ENCODE data around the gene PCIF1.
"Not testable (repeated sequence)": the region's sequence is repeated elsewhere in the genome, so short reads cannot be mapped to it uniquely, and the experiment has no call there.

DNA sequence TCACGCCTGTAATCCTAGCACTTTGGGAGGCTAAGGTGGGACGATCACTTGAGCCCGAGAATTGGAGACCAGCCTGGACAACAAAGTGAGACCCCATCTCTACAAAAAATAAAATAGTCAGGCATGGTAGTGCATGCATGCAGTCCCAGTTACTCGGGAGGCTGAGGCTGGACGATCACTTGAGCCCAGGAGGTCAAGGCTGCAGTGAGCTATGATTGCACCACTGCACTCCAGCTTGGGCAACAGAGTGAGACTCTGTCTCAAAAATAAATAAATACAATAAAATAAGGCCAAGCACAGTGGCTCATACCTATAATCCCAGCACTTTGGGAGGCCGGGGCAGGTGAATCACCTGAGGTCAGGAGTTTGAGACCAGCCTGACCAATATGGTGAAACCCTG lies 33.2 kb upstream of the PCIF1 start:
- TF ChIP-seq, protein P1, sequence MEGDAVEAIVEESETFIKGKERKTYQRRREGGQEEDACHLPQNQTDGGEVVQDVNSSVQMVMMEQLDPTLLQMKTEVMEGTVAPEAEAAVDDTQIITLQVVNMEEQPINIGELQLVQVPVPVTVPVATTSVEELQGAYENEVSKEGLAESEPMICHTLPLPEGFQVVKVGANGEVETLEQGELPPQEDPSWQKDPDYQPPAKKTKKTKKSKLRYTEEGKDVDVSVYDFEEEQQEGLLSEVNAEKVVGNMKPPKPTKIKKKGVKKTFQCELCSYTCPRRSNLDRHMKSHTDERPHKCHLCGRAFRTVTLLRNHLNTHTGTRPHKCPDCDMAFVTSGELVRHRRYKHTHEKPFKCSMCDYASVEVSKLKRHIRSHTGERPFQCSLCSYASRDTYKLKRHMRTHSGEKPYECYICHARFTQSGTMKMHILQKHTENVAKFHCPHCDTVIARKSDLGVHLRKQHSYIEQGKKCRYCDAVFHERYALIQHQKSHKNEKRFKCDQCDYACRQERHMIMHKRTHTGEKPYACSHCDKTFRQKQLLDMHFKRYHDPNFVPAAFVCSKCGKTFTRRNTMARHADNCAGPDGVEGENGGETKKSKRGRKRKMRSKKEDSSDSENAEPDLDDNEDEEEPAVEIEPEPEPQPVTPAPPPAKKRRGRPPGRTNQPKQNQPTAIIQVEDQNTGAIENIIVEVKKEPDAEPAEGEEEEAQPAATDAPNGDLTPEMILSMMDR (IDR thresholded peaks at IDR 0.05; ENCODE audit: low read depth, low read length): not testable (repeated sequence)
- not testable (repeated sequence) for TF ChIP-seq EZH2phosphoT487 (IDR thresholded peaks at IDR 0.05; ENCODE audit: low read depth)

All from OCI-LY3 (cell line).